IMR-90 (cell line): ENCODE results near the gene PPP1R14D. TPM values are rescaled to one million over a fixed set of nuclear protein-coding genes. Genes with fewer than 3 reads are reported as not detected.

Experiments used
- ATAC-seq: fragments of 200-7000 bp; cut with Tn5 transposase; 2 replicates; pipeline ENCODE4 v1.9.1; 2020; ENCODE audit warnings: low read depth, mild to moderate bottlenecking, moderate library complexity
- BruUV-seq: library from RNA; stranded (reverse); fragments of 400-500 nt; replicated peaks from 2 replicates; lab custom pipeline; 2021; lab: Mats Ljungman, UMichigan
- CTCF ChIA-PET: fragments of 300-600 bp; formaldehyde crosslinking; extraction: SDS; loops from one replicate; lab custom pipeline; 2021; ENCODE audit warnings: antibody characterized with exemption; lab: Yijun Ruan, JAX
- POLR2A ChIA-PET: fragments of 300-600 bp; sonication (Branson Sonifier 250); formaldehyde crosslinking; loops from one replicate; lab custom pipeline; 2022; ENCODE audit warnings: antibody characterized with exemption; ENCODE audit not compliant: unreplicated experiment; lab: Charles Lee
- DNase-seq: peaks from one replicate; pipeline ENCODE4 v3.0.0; 2013
- H2AFZ ChIP-seq: replicated peaks from 2 replicates; pipeline ENCODE3; 2013; ENCODE audit warnings: low read length, mild to moderate bottlenecking; ENCODE audit not compliant: poor library complexity
- H2AK5ac ChIP-seq: 2 replicates; pipeline ENCODE4 v1.6.1; 2013; ENCODE audit warnings: low read depth, low read length, inconsistent platforms
- H2AK9ac ChIP-seq: replicated peaks from 2 replicates; pipeline ENCODE3; 2013; ENCODE audit warnings: mild to moderate bottlenecking, low read depth, low read length, moderate library complexity; ENCODE audit not compliant: poor library complexity
- H2BK120ac ChIP-seq: 2 replicates; pipeline ENCODE4 v1.6.1; 2013; ENCODE audit warnings: low read depth, low read length, inconsistent platforms
- H2BK15ac ChIP-seq: 3 replicates; pipeline ENCODE4 v1.6.1; 2013; ENCODE audit warnings: low read depth, low read length, inconsistent platforms
- H2BK20ac ChIP-seq: 2 replicates; pipeline ENCODE4 v1.6.1; 2013; ENCODE audit warnings: low read depth, mild to moderate bottlenecking, inconsistent platforms, low read length, moderate library complexity
- H2BK5ac ChIP-seq: 2 replicates; pipeline ENCODE4 v1.6.1; 2013; ENCODE audit warnings: mild to moderate bottlenecking, low read depth, low read length, inconsistent platforms; ENCODE audit not compliant: poor library complexity, severe bottlenecking
- H3K14ac ChIP-seq: replicated peaks from 2 replicates; pipeline ENCODE4 v1.6.1; 2013; ENCODE audit warnings: low read depth, low read length, inconsistent platforms
- H3K18ac ChIP-seq: 2 replicates; pipeline ENCODE4 v1.6.1; 2013; ENCODE audit warnings: low read depth, low read length, control low read depth
- H3K23ac ChIP-seq: 2 replicates; pipeline ENCODE4 v1.6.1; 2013; ENCODE audit warnings: low read depth, low read length, inconsistent platforms
- H3K27ac ChIP-seq: 2 replicates; pipeline ENCODE4 v1.5.1; 2013; ENCODE audit warnings: mild to moderate bottlenecking, control low read depth, low read length; ENCODE audit not compliant: insufficient read depth
- H3K27me3 ChIP-seq: 2 replicates; pipeline ENCODE4 v1.6.1; 2013; ENCODE audit warnings: low read length; ENCODE audit not compliant: control insufficient read depth, insufficient read depth
- H3K36me3 ChIP-seq: 2 replicates; pipeline ENCODE4 v1.6.1; 2013; ENCODE audit warnings: low read length, mixed read lengths; ENCODE audit not compliant: control insufficient read depth, insufficient read depth
- H3K4ac ChIP-seq: 2 replicates; pipeline ENCODE4 v1.6.1; 2013; ENCODE audit warnings: low read depth, low read length, inconsistent platforms
- H3K4me1 ChIP-seq: 2 replicates; pipeline ENCODE4 v1.6.1; 2013; ENCODE audit warnings: low read length, mixed read lengths; ENCODE audit not compliant: control insufficient read depth, insufficient read depth
- H3K4me2 ChIP-seq: 2 replicates; pipeline ENCODE4 v1.6.1; 2013; ENCODE audit warnings: low read depth, mild to moderate bottlenecking, control low read depth, low read length, moderate library complexity
- H3K4me3 ChIP-seq: 2 replicates; pipeline ENCODE4 v1.5.1; 2013; ENCODE audit warnings: low read depth, mild to moderate bottlenecking, control low read depth, low read length, moderate library complexity; ENCODE audit not compliant: insufficient read depth
- H3K56ac ChIP-seq: 2 replicates; pipeline ENCODE4 v1.6.1; 2013; ENCODE audit warnings: low read length, inconsistent platforms; ENCODE audit not compliant: insufficient read depth; ENCODE audit errors: extremely low read depth
- H3K79me1 ChIP-seq, 2 experiments: 2 replicates each; pipeline ENCODE4 v1.6.1; 2013; ENCODE audit warnings: low read length in 2 of 2, inconsistent platforms in 1 of 2, low read depth in 1 of 2
- H3K9ac ChIP-seq: 2 replicates; pipeline ENCODE4 v1.6.1; 2013; ENCODE audit warnings: low read depth, low read length, control low read depth
- H3K9me1 ChIP-seq: 2 replicates; pipeline ENCODE4 v1.6.1; 2013; ENCODE audit warnings: low read length, inconsistent platforms; ENCODE audit not compliant: insufficient read depth
- H3K9me3 ChIP-seq: 2 replicates; pipeline ENCODE4 v1.6.1; 2013; ENCODE audit warnings: low read length; ENCODE audit not compliant: control insufficient read depth, insufficient read depth
- H4K20me1 ChIP-seq: 2 replicates; pipeline ENCODE4 v1.6.1; 2013; ENCODE audit warnings: low read length, inconsistent platforms; ENCODE audit not compliant: insufficient read depth
- H4K5ac ChIP-seq: 2 replicates; pipeline ENCODE4 v1.6.1; 2013; ENCODE audit warnings: mild to moderate bottlenecking, low read depth, low read length, control low read depth
- H4K8ac ChIP-seq, 2 experiments: 2 replicates each; pipeline ENCODE4 v1.6.1; 2013; ENCODE audit warnings: low read depth in 2 of 2, low read length in 2 of 2, control low read depth in 1 of 2, inconsistent platforms in 1 of 2
- H4K91ac ChIP-seq: 2 replicates; pipeline ENCODE4 v1.6.1; 2013; ENCODE audit warnings: low read depth, low read length, inconsistent platforms; ENCODE audit not compliant: insufficient read depth
- BHLHE40 ChIP-seq: fragments of 150-350 bp; IDR thresholded peaks from 2 replicates; pipeline ENCODE4 v1.6.1; 2016; ENCODE audit warnings: mild to moderate bottlenecking, low read depth, low read length
- RCOR1 ChIP-seq: IDR thresholded peaks from 2 replicates; pipeline ENCODE4 v1.6.1; 2012; ENCODE audit warnings: mild to moderate bottlenecking, low read length, improper control_type of control experiment; ENCODE audit not compliant: insufficient replicate concordance
- WGBS, 2 experiments: methylation state at CpG; one replicate each; pipeline versions ENCODE4 v1.1.5 to v1.1.7; 2013; ENCODE audit warnings: missing lambda C conversion rate in 2 of 2; ENCODE audit not compliant: insufficient read length in 1 of 2; ENCODE audit errors: extremely low coverage in 2 of 2; 5-methylcytosine and 5-hydroxymethylcytosine counted together
- dilution Hi-C: fragments of 300-500 bp; cut with HindIII; formaldehyde crosslinking; loops from one replicate; pipeline ENCODE4 v1.14.3; 2018; ENCODE audit warnings: low sequenced_read_pairs; ENCODE audit not compliant: unreplicated experiment
- in situ Hi-C: fragments of 300-500 bp; cut with MboI; formaldehyde crosslinking; loops from 3 replicates; pipeline ENCODE4 v1.14.3; 2019; ENCODE audit warnings: low sequenced_read_pairs, inconsistent platforms, mixed read lengths
- intact Hi-C: fragments of 100-400 bp; cut with micrococcal nuclease; formaldehyde crosslinking; loops from 2 replicates; pipeline ENCODE4 v1.10.0; 2022
- polyA plus RNA-seq, 3 experiments: library from polyadenylated mRNA; depleted of rRNA; stranded (reverse); fragments of >200 nt; gene quantifications; 2 replicates each; pipeline ENCODE4 v1.2.3, GENCODE V29; 2012; ENCODE audit warnings: low replicate concordance in 1 of 3
- total RNA-seq: library from RNA; depleted of rRNA; stranded (reverse); fragments of >200 nt; gene quantifications from 2 replicates; pipeline ENCODE4 v1.2.3, GENCODE V29; 2012

PPP1R14D gene
- total and polyA plus RNA-seq, 2 of the 4 experiments (the other 2 are of a cell fraction), result not detected

GRCh38 chr15:40807888-40808461, 20.5 kb downstream of the PPP1R14D start:
- peak; percentile 40 for DNase-seq
- peak overlapping the region; percentile 46 for H3K23ac ChIP-seq
- H2AFZ ChIP-seq, result peak overlapping the region; percentile 95
- no peaks in the 10 kb centered on the region for H3K27me3 ChIP-seq
- H2BK120ac ChIP-seq, result peak overlapping the region; percentile 13; the same call in 1 of the 2 replicates
- H3K4me3 ChIP-seq, result peak overlapping the region; percentile 82
- TF ChIP-seq BHLHE40 (no peak), RCOR1 (peak; percentile 36)
- no peaks in the 10 kb centered on the region for H3K9me3 ChIP-seq
- no TSS peak for BruUV-seq
- WGBS, 2 experiments, result 84% methylated on average over 6 of the region's 19 CpGs; no CpG with 5 or more reads in 1 of the 2 experiments
- ChIA-PET POLR2A (no interaction called here), CTCF (no interaction called here)
- peak overlapping the region; percentile 90 for H2AK9ac ChIP-seq
- H2BK20ac ChIP-seq, result no peak overlapping the region
- H3K56ac ChIP-seq, result peak overlapping the region; percentile 38
- H4K91ac ChIP-seq, result peak overlapping the region; percentile 81
- no peak for ATAC-seq
- H2BK5ac ChIP-seq, result peak overlapping the region; percentile 52
- dilution Hi-C loops (no loop called here), in situ Hi-C loops (no loop called here), intact Hi-C loops (loop anchor here (1.0 kb wide), 1 partner anchor 36 kb away; the partner anchor contains the start of gene SPINT1)
- H4K20me1 ChIP-seq, result no peaks in the 10 kb centered on the region
- peak overlapping the region; percentile 81 for H3K4me2 ChIP-seq
- H4K8ac ChIP-seq, result peak overlapping the region; percentile 91 to 98
- H3K4me1 ChIP-seq, result peaks cover 6% of the 10 kb centered on the region
- H3K9me1 ChIP-seq, result no peaks in the 10 kb centered on the region
- H3K18ac ChIP-seq, result peak overlapping the region; percentile 20
- no peak overlapping the region; the same call in 2 of the 3 replicates for H2BK15ac ChIP-seq
- H2AK5ac ChIP-seq, result peak overlapping the region; percentile 65
- H3K79me1 ChIP-seq, result peaks cover 33 to 49% of the 10 kb centered on the region in 2 experiments
- peak overlapping the region; percentile 76 for H3K27ac ChIP-seq
- H3K36me3 ChIP-seq, result peaks cover 12% of the 10 kb centered on the region; the same call in 1 of the 2 replicates
- peak overlapping the region; percentile 87 for H3K14ac ChIP-seq
- H3K4ac ChIP-seq, result peak overlapping the region; percentile 66
- peak overlapping the region; percentile 62 for H4K5ac ChIP-seq
- peak overlapping the region; percentile 75 for H3K9ac ChIP-seq
